HepG2 (cell line): ENCODE results near the gene GPX2. TPM values are rescaled to one million over a fixed set of nuclear protein-coding genes. Genes with fewer than 3 reads are reported as not detected.

Experiments
- ATAC-seq: fragments of 200-7000 bp; cut with Tn5 transposase; 3 replicates; pipeline ENCODE4 v1.9.1; 2020; ENCODE audit warnings: mild to moderate bottlenecking, moderate library complexity
- BruUV-seq: library from RNA; stranded (reverse); fragments of 400-500 nt; replicated peaks from 2 replicates; lab custom pipeline; 2021; lab: Mats Ljungman, UMichigan
- CTCF ChIA-PET: fragments of 300-600 bp; formaldehyde crosslinking; extraction: SDS; loops from one replicate; lab custom pipeline; 2021; ENCODE audit warnings: low total read pairs, inconsistent platforms, low intra/inter-chr PET ratio; lab: Yijun Ruan, JAX
- POLR2A ChIA-PET: fragments of 350-600 bp; sonication (Branson Sonifier 250); formaldehyde crosslinking; loops from one replicate; lab custom pipeline; 2020; ENCODE audit warnings: antibody characterized with exemption, inconsistent platforms; lab: Yijun Ruan, JAX
- DNase-seq: peaks from one replicate; pipeline ENCODE4 v3.0.0-alpha.2; 2015; ENCODE audit warnings: low spot score
- FAIRE-seq: peaks from 3 replicates; lab custom pipeline; 2011; peaks lifted over from hg19 to GRCh38; lab: Jason Lieb, UNC
- H2AFZ ChIP-seq: one replicate; pipeline ENCODE4 v1.6.1; 2011; ENCODE audit warnings: low read length, inconsistent platforms
- H3K27ac ChIP-seq: fragments of 300-600 bp; 3 replicates; pipeline ENCODE4 v1.8.0; 2011; ENCODE audit warnings: mixed run types, mild to moderate bottlenecking, mixed read lengths, low read length, inconsistent platforms; ENCODE audit not compliant: insufficient read depth; ENCODE audit errors: extremely low read length
- H3K27me3 ChIP-seq, 2 experiments: fragments of 200-600 bp in 1 of 2; 2 replicates in 1 of 2; 3 replicates in 1 of 2; pipeline versions ENCODE4 v1.6.0 to v1.8.0; 2011; ENCODE audit warnings: low read length in 2 of 2, mild to moderate bottlenecking in 2 of 2, moderate library complexity in 2 of 2, inconsistent platforms in 1 of 2; ENCODE audit not compliant: insufficient read depth in 2 of 2, control insufficient read depth in 1 of 2
- H3K36me3 ChIP-seq, 2 experiments: fragments of 200-600 bp in 1 of 2; replicated peaks in 1 of 2; 2 replicates in 1 of 2; 3 replicates in 1 of 2; pipeline versions ENCODE4 v1.5.1 to v1.8.0; 2011; ENCODE audit warnings: low read length in 2 of 2, inconsistent platforms in 1 of 2; ENCODE audit not compliant: insufficient read depth in 2 of 2, control insufficient read depth in 1 of 2
- H3K4me1 ChIP-seq: 2 replicates; pipeline ENCODE4 v1.5.1; 2012; ENCODE audit warnings: low read length, inconsistent platforms; ENCODE audit not compliant: insufficient read depth
- H3K4me2 ChIP-seq: 2 replicates; pipeline ENCODE4 v1.6.0; 2011; ENCODE audit warnings: low read depth, low read length, inconsistent platforms
- H3K4me3 ChIP-seq, 3 experiments: fragments of 200-600 bp in 1 of 3; sonication (generic), shearing (Covaris generic) in 1 of 3; replicated peaks in 1 of 3; 2 replicates each; pipeline ENCODE4 v1.5.1; 2011 to 2016; ENCODE audit warnings: low read length in 3 of 3, inconsistent platforms in 2 of 3, low read depth in 2 of 3, mild to moderate bottlenecking in 2 of 3, control low read depth in 1 of 3, mixed read lengths in 1 of 3; ENCODE audit not compliant: insufficient read depth in 1 of 3
- H3K79me2 ChIP-seq: one replicate; pipeline ENCODE4 v1.6.1; 2011; ENCODE audit warnings: low read length, inconsistent platforms; ENCODE audit not compliant: insufficient read depth
- H3K9ac ChIP-seq: 2 replicates; pipeline ENCODE4 v1.6.0; 2011; ENCODE audit warnings: mild to moderate bottlenecking, low read depth, low read length, inconsistent platforms; ENCODE audit not compliant: insufficient read depth
- H3K9me3 ChIP-seq: 2 replicates; pipeline ENCODE4 v1.5.1; 2012; ENCODE audit warnings: mild to moderate bottlenecking, low read length
- H4K20me1 ChIP-seq: 2 replicates; pipeline ENCODE4 v1.6.0; 2011; ENCODE audit warnings: inconsistent platforms, mild to moderate bottlenecking, low read length, moderate library complexity; ENCODE audit not compliant: insufficient read depth
- ADNP ChIP-seq: sonication (generic); formaldehyde crosslinking; IDR thresholded peaks from 2 replicates; pipeline ENCODE4 v1.4.0; 2020; ENCODE audit warnings: missing genetic modification reagents
- AKAP8 ChIP-seq: sonication (generic); formaldehyde crosslinking; IDR thresholded peaks from 2 replicates; pipeline ENCODE4 v1.5.1; 2020; ENCODE audit warnings: mild to moderate bottlenecking, missing genetic modification reagents
- ATF6 ChIP-seq: sonication (generic); formaldehyde crosslinking; conservative IDR thresholded peaks from 2 replicates; pipeline ENCODE4 v1.4.0; 2020; ENCODE audit warnings: missing genetic modification reagents
- ATF7 ChIP-seq, 2 experiments: fragments of 450-650 bp in 1 of 2; sonication (generic) in 1 of 2; formaldehyde crosslinking in 1 of 2; IDR thresholded peaks; 2 replicates each; pipeline versions ENCODE4 v1.4.0 to v1.6.1; 2016 to 2020; ENCODE audit warnings: antibody characterized with exemption in 1 of 2, mild to moderate bottlenecking in 1 of 2, missing genetic modification reagents in 1 of 2
- EP300 ChIP-seq, 3 experiments: sonication (generic) in 1 of 3; formaldehyde crosslinking in 1 of 3; IDR thresholded peaks; 2 replicates each; pipeline versions ENCODE4 v1.5.1 to v1.6.1; 2011 to 2020; ENCODE audit warnings: low read depth in 2 of 3, low read length in 2 of 3, borderline replicate concordance in 1 of 3, improper control_type of control experiment in 1 of 3, mild to moderate bottlenecking in 1 of 3, missing genetic modification reagents in 1 of 3, moderate library complexity in 1 of 3
- FOXO1 ChIP-seq: sonication (generic); formaldehyde crosslinking; IDR thresholded peaks from 2 replicates; pipeline ENCODE4 v1.4.0; 2020; ENCODE audit warnings: missing genetic modification reagents
- HNF1A ChIP-seq, 2 experiments: sonication (generic) in 1 of 2; formaldehyde crosslinking in 1 of 2; IDR thresholded peaks; 2 replicates each; pipeline versions ENCODE4 v1.4.0 to v1.6.1; 2016 to 2020; ENCODE audit warnings: borderline replicate concordance in 1 of 2, low read depth in 1 of 2, mild to moderate bottlenecking in 1 of 2, missing genetic modification reagents in 1 of 2
- NKX3-1 ChIP-seq: sonication (generic); formaldehyde crosslinking; IDR thresholded peaks from 2 replicates; pipeline ENCODE4 v1.5.0; 2020; ENCODE audit warnings: missing genetic modification reagents
- NR2C2 ChIP-seq: sonication (generic); formaldehyde crosslinking; IDR thresholded peaks from 2 replicates; pipeline ENCODE4 v1.4.0; 2020; ENCODE audit warnings: missing genetic modification reagents, mild to moderate bottlenecking, moderate library complexity, borderline replicate concordance
- RXRA ChIP-seq: sonication (generic); formaldehyde crosslinking; IDR thresholded peaks from 2 replicates; pipeline ENCODE4 v1.5.1; 2020; ENCODE audit warnings: missing genetic modification reagents
- UBTF ChIP-seq: sonication (generic); formaldehyde crosslinking; IDR thresholded peaks from 2 replicates; pipeline ENCODE4 v1.4.0; 2020; ENCODE audit warnings: mild to moderate bottlenecking, missing genetic modification reagents
- ZEB1 ChIP-seq: IDR thresholded peaks from 2 replicates; pipeline ENCODE4 v1.6.1; 2012; ENCODE audit warnings: mild to moderate bottlenecking, low read depth, inconsistent platforms; ENCODE audit not compliant: insufficient replicate concordance
- ZFX ChIP-seq: sonication (generic); formaldehyde crosslinking; IDR thresholded peaks from 2 replicates; pipeline ENCODE4 v1.4.0; 2020; ENCODE audit warnings: mild to moderate bottlenecking, low read depth, missing genetic modification reagents, moderate library complexity
- ZFYVE20 ChIP-seq: sonication (generic); formaldehyde crosslinking; IDR thresholded peaks from 2 replicates; pipeline ENCODE4 v1.8.0; 2023; ENCODE audit warnings: low read depth, mild to moderate bottlenecking, moderate library complexity, missing genetic modification reagents, borderline replicate concordance
- WGBS: methylation state at CpG from one replicate; pipeline ENCODE4 v1.1.6; 2017; ENCODE audit warnings: low lambda C conversion rate; 5-methylcytosine and 5-hydroxymethylcytosine counted together
- in situ Hi-C: cut with HindIII; loops from 2 replicates; pipeline ENCODE4 v1.10.0; 2017; ENCODE audit warnings: low pct_unique_long_range_greater_than_20kb; ENCODE audit not compliant: extremely low pct_ligation_motif_present
- intact Hi-C: fragments of 100-400 bp; cut with micrococcal nuclease; formaldehyde crosslinking; loops from one replicate; pipeline ENCODE4 v1.10.0; 2022; ENCODE audit not compliant: unreplicated experiment
- polyA plus RNA-seq, 8 experiments: library from polyadenylated mRNA; depleted of rRNA in 3 of 8; stranded (reverse) in 7 of 8; unstranded in 1 of 8; fragments of >200 nt; fragmentation: Illumina TruSeq in 4 of 8; extraction: Trizol in 4 of 8; gene quantifications; 2 replicates each; pipeline versions ENCODE4 v1.2.1 to v1.2.3, GENCODE V29; 2011 to 2016; ENCODE audit warnings: low read depth in 4 of 8, missing spikeins in 1 of 8, mixed read lengths in 1 of 8; ENCODE audit not compliant: insufficient read depth in 1 of 8
- total RNA-seq, 5 experiments: library from RNA; depleted of rRNA; stranded (reverse); fragments of >200 nt; fragmentation: Illumina TruSeq; extraction: Trizol; gene quantifications; 2 replicates each; pipeline ENCODE4 v1.2.3, GENCODE V29; 2016; ENCODE audit warnings: low read depth in 1 of 5

The GPX2 gene
- total and polyA plus RNA-seq, 2 of the 13 experiments (the other 11 are each of a cell fraction or from before 2014, with no cell fraction given), result 526 to 674 TPM

GRCh38 chr14:64987438-64987767 is 44.9 kb upstream of the GPX2 start:
- no peak for DNase-seq
- Histone ChIP-seq H3K4me2 (peak overlapping the region; percentile 88), H2AFZ (no peak overlapping the region), H3K27me3 (no peaks in the 10 kb centered on the region), H3K4me3 (peak overlapping the region; percentile 63 to 86 (median 83)), H3K9me3 (no peaks in the 10 kb centered on the region), H4K20me1 (no peaks in the 10 kb centered on the region), H3K36me3 (no peaks in the 10 kb centered on the region; a peak in 1 of 5 replicates), H3K4me1 (peaks cover 55% of the 10 kb centered on the region), H3K79me2 (peaks cover 48% of the 10 kb centered on the region), H3K9ac (peak overlapping the region; percentile 85), H3K27ac (peak overlapping the region; percentile 88)
- ChIA-PET POLR2A (interaction anchor here (0.7 to 2.6 kb wide), 14 partner anchors 9 to 116 kb away, joined by 3 to 54 read pairs (median 9); partner anchors contain the start of genes CHURC1 and GPX2), CTCF (interaction anchor here (1.3 kb wide), 1 partner anchor 32 kb away, joined by 12 read pairs; no protein-coding TSS in a partner anchor)
- no TSS peak for BruUV-seq
- no peak for FAIRE-seq
- in situ Hi-C loops, result loop anchor here (10.0 kb wide), 1 partner anchor 163 kb away; no protein-coding TSS in a partner anchor
- intact Hi-C loops, result loop anchor here (2.0 to 5.0 kb wide), 2 partner anchors 73 to 115 kb away; partner anchors contain the start of genes CHURC1 and MAX
- ATAC-seq, result peak; percentile 86
- under 1% methylated on average over 8 of the region's 8 CpGs for WGBS
- TF ChIP-seq HNF1A (IDR thresholded peaks at IDR 0.05; ENCODE audit: low read depth) (no peak), HNF1A (CRISPR knock-in tag; IDR thresholded peaks at IDR 0.05; ENCODE audit: borderline replicate concordance) (no peak), ZFX (CRISPR knock-in tag) (peak; percentile 47; the same call in 1 of the 2 replicates), ZFYVE20 (CRISPR knock-in tag) (no peak), UBTF (CRISPR knock-in tag) (0 out of 2 replicates have a peak, but pooled peaks have one; percentile 14), ZEB1 (no peak), FOXO1 (0 out of 2 replicates have a peak, but pooled peaks have one; percentile 1), ADNP (CRISPR knock-in tag) (no peak), NKX3-1 (CRISPR knock-in tag) (peak; percentile 74), ATF6 (CRISPR knock-in tag) (0 out of 2 replicates have a peak, but pooled peaks have one; percentile 2), RXRA (CRISPR knock-in tag) (0 out of 2 replicates have a peak, but pooled peaks have one; percentile 2), EP300 (IDR thresholded peaks at IDR 0.05; ENCODE audit: low read depth in 2 of 2, low read length in 2 of 2) (0 out of 4 replicates have a peak, but pooled peaks of 1 of the 2 experiments have one; percentile 2), EP300 (CRISPR knock-in tag; IDR thresholded peaks at IDR 0.05; ENCODE audit: borderline replicate concordance) (no peak; the same call in 1 of the 2 replicates), AKAP8 (no peak), NR2C2 (no peak), ATF7 (IDR thresholded peaks at IDR 0.05) (no peak), ATF7 (CRISPR knock-in tag; IDR thresholded peaks at IDR 0.05) (no peak)
